K562 (cell line): ENCODE measurements around the gene FAM53B. TPM values are rescaled to one million over a fixed set of nuclear protein-coding genes. Genes with fewer than 3 reads are reported as not detected.

Experiments used
- ATAC-seq: fragments of 200-7000 bp; cut with Tn5 transposase; 3 replicates; pipeline ENCODE4 v1.9.1; 2020; ENCODE audit warnings: moderate library complexity
- BruUV-seq: library from RNA; stranded (reverse); fragments of 400-500 nt; replicated peaks from 2 replicates; lab custom pipeline; 2021; lab: Mats Ljungman, UMichigan
- CTCF ChIA-PET: fragments of 300-600 bp; formaldehyde crosslinking; extraction: SDS; loops from one replicate; lab custom pipeline; 2021; ENCODE audit warnings: low intra/inter-chr PET ratio; lab: Yijun Ruan, JAX
- POLR2A ChIA-PET: fragments of 300-600, 350-650 bp; sonication (Branson Sonifier 250); formaldehyde crosslinking; extraction: SDS; loops from one replicate; lab custom pipeline; 2021; ENCODE audit warnings: antibody characterized with exemption, inconsistent platforms; lab: Yijun Ruan, JAX
- DNase-seq, 4 experiments: peaks; one replicate each; pipeline versions ENCODE4 v3.0.0 to v3.0.0-alpha.2; 2011 to 2018; ENCODE audit warnings: low spot score in 3 of 4, mixed read lengths in 3 of 4; ENCODE audit errors: extremely low read depth in 1 of 4
- FAIRE-seq: peaks from 2 replicates; lab custom pipeline; 2011; peaks lifted over from hg19 to GRCh38; lab: Jason Lieb, UNC
- H2AFZ ChIP-seq: 2 replicates; pipeline ENCODE4 v1.6.0; 2011; ENCODE audit warnings: low read depth, low read length, control low read depth, inconsistent platforms
- H3K27ac ChIP-seq: fragments of 200-600 bp; 3 replicates; pipeline ENCODE4 v1.8.0; 2011; ENCODE audit warnings: low read depth, mild to moderate bottlenecking, control low read depth, inconsistent platforms, low read length, moderate library complexity, mixed read lengths; ENCODE audit errors: extremely low read depth
- H3K27me3 ChIP-seq, 2 experiments: fragments of 300-600 bp in 1 of 2; 2 replicates in 1 of 2; 3 replicates in 1 of 2; pipeline versions ENCODE4 v1.6.0 to v1.8.0; 2011; ENCODE audit warnings: inconsistent platforms in 2 of 2, low read length in 2 of 2, mild to moderate bottlenecking in 1 of 2, mixed read lengths in 1 of 2, moderate library complexity in 1 of 2; ENCODE audit not compliant: control insufficient read depth in 2 of 2, insufficient read depth in 2 of 2
- H3K36me3 ChIP-seq: fragments of 300-600 bp; 3 replicates; pipeline ENCODE4 v1.8.0; 2011; ENCODE audit warnings: mild to moderate bottlenecking, low read length, inconsistent platforms; ENCODE audit not compliant: control insufficient read depth, insufficient read depth
- H3K4me1 ChIP-seq, 2 experiments: fragments of 200-600 bp in 1 of 2; replicated peaks in 1 of 2; 2 replicates in 1 of 2; 3 replicates in 1 of 2; pipeline versions ENCODE4 v1.5.1 to v1.8.0; 2011; ENCODE audit warnings: inconsistent platforms in 2 of 2, low read length in 2 of 2, mild to moderate bottlenecking in 1 of 2, mixed read lengths in 1 of 2, moderate library complexity in 1 of 2; ENCODE audit not compliant: control insufficient read depth in 2 of 2, insufficient read depth in 2 of 2
- H3K4me2 ChIP-seq: 2 replicates; pipeline ENCODE4 v1.6.1; 2011; ENCODE audit warnings: low read length, control low read depth, inconsistent platforms, mixed read lengths; ENCODE audit not compliant: insufficient read depth
- H3K4me3 ChIP-seq: fragments of 200-600 bp; sonication (generic), shearing (Covaris generic); 2 replicates; pipeline ENCODE4 v1.5.1; 2016; ENCODE audit warnings: control low read depth, inconsistent platforms
- H3K79me2 ChIP-seq: fragments of 200-600 bp; 3 replicates; pipeline ENCODE4 v1.8.0; 2011; ENCODE audit warnings: low read length, inconsistent platforms; ENCODE audit not compliant: control insufficient read depth, insufficient read depth
- H3K9ac ChIP-seq, 2 experiments: 2 replicates each; pipeline versions ENCODE4 v1.6.0 to v1.6.1; 2011; ENCODE audit warnings: low read depth in 2 of 2, low read length in 2 of 2, control low read depth in 1 of 2, inconsistent platforms in 1 of 2, mild to moderate bottlenecking in 1 of 2, mixed read lengths in 1 of 2; ENCODE audit not compliant: insufficient read depth in 1 of 2
- H3K9me1 ChIP-seq: one replicate; pipeline ENCODE4 v1.6.0; 2011; ENCODE audit warnings: inconsistent platforms, mild to moderate bottlenecking, low read length, moderate library complexity; ENCODE audit not compliant: control insufficient read depth, insufficient read depth
- H3K9me3 ChIP-seq: replicated peaks from 2 replicates; pipeline ENCODE4 v1.5.1; 2011; ENCODE audit warnings: low read depth, low read length, inconsistent platforms; ENCODE audit not compliant: control insufficient read depth, insufficient read depth
- H4K20me1 ChIP-seq: replicated peaks from 2 replicates; pipeline ENCODE4 v1.6.1; 2011; ENCODE audit warnings: low read length, inconsistent platforms, mixed read lengths; ENCODE audit not compliant: control insufficient read depth, insufficient read depth
- ETV1 ChIP-seq: fragments of 450-650 bp; conservative IDR thresholded peaks from 2 replicates; pipeline ENCODE4 v1.6.1; 2016; ENCODE audit warnings: missing genetic modification characterization, control low read depth, low read depth, missing compliant biosample characterization
- HLTF ChIP-seq: fragments of 450-650 bp; IDR thresholded peaks from 2 replicates; pipeline ENCODE4 v1.6.1; 2016
- NFIC ChIP-seq: fragments of 450-650 bp; IDR thresholded peaks from 2 replicates; pipeline ENCODE4 v1.6.1; 2017; ENCODE audit warnings: mild to moderate bottlenecking, inconsistent platforms
- PCBP1 ChIP-seq: fragments of 200-400 bp; formaldehyde crosslinking; IDR thresholded peaks from 2 replicates; pipeline ENCODE4 v1.6.1; 2018; ENCODE audit warnings: mild to moderate bottlenecking, low read depth, low read length; ENCODE audit not compliant: poor library complexity, severe bottlenecking
- YBX1 ChIP-seq: fragments of 450-650 bp; IDR thresholded peaks from 2 replicates; pipeline ENCODE4 v1.7.1; 2016; ENCODE audit warnings: mild to moderate bottlenecking
- ZBTB40 ChIP-seq, 2 experiments: fragments of 450-650 bp in 1 of 2; sonication (generic) in 1 of 2; formaldehyde crosslinking in 1 of 2; IDR thresholded peaks; 2 replicates each; pipeline versions ENCODE4 v1.7.1 to v1.9.0; 2016 to 2022; ENCODE audit warnings: inconsistent platforms in 1 of 2, mild to moderate bottlenecking in 1 of 2, missing genetic modification reagents in 1 of 2
- ZNF561 ChIP-seq: fragments of 450-650 bp; formaldehyde crosslinking; conservative IDR thresholded peaks from 2 replicates; pipeline ENCODE4 v1.4.0; 2020; ENCODE audit warnings: mild to moderate bottlenecking, moderate library complexity
- WGBS: fragments of 100-300 bp; shearing (Covaris generic); methylation state at CpG from one replicate; pipeline ENCODE4 v1.1.6; 2016; ENCODE audit warnings: low coverage, mixed read lengths; ENCODE audit not compliant: insufficient coverage; ENCODE audit errors: missing lambda C conversion rate; 5-methylcytosine and 5-hydroxymethylcytosine counted together
- in situ Hi-C: fragments of 300-500 bp; cut with MboI; formaldehyde crosslinking; loops from 4 replicates; pipeline ENCODE4 v1.15.0; 2018; ENCODE audit warnings: inconsistent platforms, mixed read lengths
- intact Hi-C: fragments of 100-400 bp; cut with micrococcal nuclease; formaldehyde crosslinking; loops from 2 replicates; pipeline ENCODE4 v1.14.2; 2022
- polyA plus RNA-seq, 8 experiments: library from polyadenylated mRNA; depleted of rRNA in 4 of 8; stranded (reverse) in 5 of 8; unstranded in 3 of 8; fragments of >200 nt; fragmentation: Nextera tagmentation in 2 of 8; fragmentation: Illumina TruSeq in 1 of 8; extraction: Ambion mirVana in 2 of 8; extraction: Trizol in 1 of 8; gene quantifications; 2 replicates each; pipeline versions ENCODE4 v1.2.1 to v1.2.3, GENCODE V29; 2011 to 2014; ENCODE audit warnings: inconsistent platforms in 1 of 8, missing spikeins in 1 of 8
- total RNA-seq, 7 experiments: library from RNA; depleted of rRNA in 6 of 7; stranded (reverse); fragments of >200 nt in 6 of 7; fragmentation: Illumina TruSeq in 2 of 7; extraction: Trizol in 2 of 7; gene quantifications; 2 replicates each; pipeline versions ENCODE4 v1.2.1 to v1.2.3, GENCODE V29; 2011 to 2021; ENCODE audit warnings: low replicate concordance in 1 of 7

The FAM53B gene
- total and polyA plus RNA-seq, 9 of the 15 experiments (the other 6 are each of a cell fraction or from before 2014, with no cell fraction given), result 0.03 to 16.5 (median 5.0) TPM

- no peak for DNase-seq
- TF ChIP-seq ETV1, result no peak
- no peak for TF ChIP-seq YBX1
- peak; percentile 86 for TF ChIP-seq ZBTB40 (IDR thresholded peaks at IDR 0.05)
- TF ChIP-seq ZBTB40 (CRISPR knock-in tag; IDR thresholded peaks at IDR 0.05), result peak; percentile 59; the same call in 1 of the 2 replicates
- no peak for TF ChIP-seq HLTF
- 0 out of 2 replicates have a peak, but pooled peaks have one; percentile 28 for TF ChIP-seq NFIC
- no peak for TF ChIP-seq ZNF561 (CRISPR knock-in tag)
- TF ChIP-seq PCBP1, result no peak
- H3K27ac ChIP-seq, result no peak overlapping the region
- in situ Hi-C loops, result no loop called here
- H3K79me2 ChIP-seq, result peaks cover 3% of the 10 kb centered on the region; the same call in 2 of the 3 replicates
- H3K9me3 ChIP-seq, result no peaks in the 10 kb centered on the region
- H3K9me1 ChIP-seq, result peaks cover 3% of the 10 kb centered on the region
- H2AFZ ChIP-seq, result no peak overlapping the region
- 0 out of 2 replicates have a peak, but pooled peaks cover 4% of the 10 kb centered on the region for H4K20me1 ChIP-seq
- no peaks in the 10 kb centered on the region for H3K27me3 ChIP-seq
- POLR2A ChIA-PET, result interaction anchor here (0.6 to 1.9 kb wide), 4 partner anchors 12 to 60 kb away, joined by 5 to 7 read pairs (median 6); no protein-coding TSS in a partner anchor
- no peak for FAIRE-seq
- no peak overlapping the region for H3K4me3 ChIP-seq
- H3K4me2 ChIP-seq, result no peak overlapping the region
- intact Hi-C loops, result no loop called here
- peaks cover 4 to 13% of the 10 kb centered on the region in 2 experiments; a peak in 3 of 5 replicates for H3K4me1 ChIP-seq
- no peak for ATAC-seq
- CTCF ChIA-PET, result no interaction called here
- WGBS, result 70% methylated on average over 3 of the region's 3 CpGs
- H3K9ac ChIP-seq, result no peak overlapping the region
- peaks cover 14% of the 10 kb centered on the region; the same call in 1 of the 3 replicates for H3K36me3 ChIP-seq
- BruUV-seq, result no TSS peak
These were observed 13.4 kb downstream of the FAM53B start for GRCh38 chr10:124730790-124731189.
